ENCODE measurements around the gene S1PR2.
"Not testable (repeated sequence)": the region's sequence is repeated elsewhere in the genome, so short reads cannot be mapped to it uniquely, and the experiment has no call there.

The S1PR2 gene

GRCh38 chr19:10226021-10226375 is 5.1 kb downstream of the S1PR2 start:
- no peak for DNase-seq (ENCODE audit: low spot score)

DNA sequence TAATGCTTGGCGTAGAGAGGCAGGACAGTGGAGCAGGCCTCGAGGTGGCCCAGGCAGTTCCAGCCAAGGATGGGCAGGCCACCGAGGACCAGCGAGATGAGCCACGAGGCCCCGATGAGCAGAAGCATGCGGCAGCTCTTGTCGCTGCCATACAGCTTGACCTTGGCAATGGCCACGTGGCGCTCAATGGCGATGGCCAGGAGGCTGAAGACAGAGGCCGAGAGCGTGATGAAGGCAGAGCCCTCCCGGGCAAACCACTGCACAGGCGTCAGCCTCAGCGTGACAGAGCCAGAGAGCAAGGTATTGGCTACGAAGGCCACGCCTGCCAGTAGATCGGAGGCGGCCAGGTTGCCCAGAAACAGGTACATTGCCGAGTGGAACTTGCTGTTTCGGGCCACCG is 6.8 kb downstream of the S1PR2 start:
- no peak for DNase-seq (ENCODE audit: low spot score)

DNA sequence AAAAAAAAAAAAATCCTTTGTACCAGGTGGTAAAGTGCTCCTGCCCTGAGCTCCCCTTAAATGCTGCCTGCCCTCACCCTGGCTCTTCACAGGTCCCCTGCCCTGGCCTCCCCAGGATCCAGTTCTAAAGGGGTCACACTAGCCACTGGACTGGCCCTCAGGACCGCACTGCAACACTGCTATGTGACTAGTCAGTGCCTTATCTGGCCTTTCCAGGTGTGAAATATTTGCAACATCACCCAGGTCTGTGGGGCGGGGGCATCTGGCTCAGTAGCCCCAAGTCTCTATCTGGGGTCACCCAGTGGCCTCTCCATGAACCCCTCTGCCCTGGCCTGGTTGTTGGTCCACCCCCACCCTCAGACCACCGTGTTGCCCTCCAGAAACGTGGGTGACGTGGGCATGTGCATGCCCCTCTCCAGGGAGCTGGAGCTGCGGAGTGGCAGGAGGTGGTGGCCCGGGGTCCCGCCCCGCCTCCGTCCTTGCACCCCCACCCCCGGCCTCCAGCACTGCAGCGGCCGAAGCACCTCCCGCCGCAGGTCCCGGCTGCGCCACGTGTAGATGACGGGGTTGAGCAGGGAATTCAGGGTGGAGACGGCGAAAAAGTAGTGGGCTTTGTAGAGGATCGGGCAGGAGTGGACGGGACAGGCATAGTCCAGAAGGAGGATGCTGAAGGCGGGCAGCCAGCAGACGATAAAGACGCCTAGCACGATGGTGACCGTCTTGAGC is 7.5 kb downstream of the S1PR2 start:
- DNase-seq (ENCODE audit: low spot score), result no peak

- DNase-seq (ENCODE audit: low spot score), result no peak
These were observed 8.8 kb downstream of the S1PR2 start for GRCh38 chr19:10222201-10222890.

GRCh38 chr19:10220695-10221094 is 10.4 kb downstream of the S1PR2 start:
- no peak for DNase-seq (ENCODE audit: low spot score)

DNA sequence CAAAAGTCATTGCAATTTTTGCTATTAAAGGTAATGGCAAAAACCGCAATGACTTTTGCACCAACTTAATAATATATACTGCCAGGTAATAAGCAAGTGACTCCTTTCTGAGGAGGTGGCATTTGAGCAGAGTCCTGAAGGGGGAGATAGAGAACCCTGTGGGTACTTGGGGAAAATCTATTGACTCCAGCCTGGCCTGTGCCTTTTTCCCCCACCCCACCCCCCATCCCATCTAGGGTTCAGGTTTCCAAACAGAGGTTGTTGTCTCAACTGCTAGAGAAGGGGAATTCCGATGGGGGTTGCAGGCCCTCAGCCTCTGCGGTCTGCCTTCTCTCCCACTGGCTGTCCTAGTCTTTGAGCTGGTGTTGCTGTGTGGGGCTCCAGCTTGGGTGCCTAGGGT is 11.5 kb downstream of the S1PR2 start:
- no peak for DNase-seq (ENCODE audit: low spot score)

GRCh38 chr19:10217085-10217484 is 14.0 kb downstream of the S1PR2 start:
- DNase-seq (ENCODE audit: low spot score), result no peak

GRCh38 chr19:10214784-10215183 is 16.3 kb downstream of the S1PR2 start:
- DNase-seq (ENCODE audit: low spot score), result no peak

- no peak for DNase-seq (ENCODE audit: low spot score)
These were observed 19.4 kb downstream of the S1PR2 start for GRCh38 chr19:10211691-10212090.

GRCh38 chr19:10211061-10211460 is 20.1 kb downstream of the S1PR2 start:
- DNase-seq (ENCODE audit: low spot score), result no peak

DNA sequence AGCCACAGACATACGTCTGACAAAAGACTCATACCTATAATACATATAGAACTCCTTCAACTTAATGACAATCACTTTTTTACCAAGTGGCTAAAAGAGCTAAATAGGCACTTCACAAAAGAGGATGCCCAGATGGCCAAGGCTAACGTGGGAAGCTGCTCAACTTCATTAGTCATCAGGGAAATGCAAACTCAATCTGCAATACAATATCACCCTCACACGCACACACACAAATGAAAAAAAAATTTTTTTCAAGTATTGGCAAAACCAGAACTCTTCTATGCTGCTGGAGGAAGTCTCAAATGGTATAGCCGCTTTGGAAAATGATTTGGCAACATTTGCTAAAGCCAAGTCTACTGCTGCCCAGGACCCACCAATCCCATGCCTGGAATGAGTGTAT is 21.8 kb downstream of the S1PR2 start:
- DNase-seq (ENCODE audit: low spot score), result no peak

- no peak for DNase-seq (ENCODE audit: low spot score)
These were observed 24.1 kb downstream of the S1PR2 start for GRCh38 chr19:10207026-10207425.

DNA sequence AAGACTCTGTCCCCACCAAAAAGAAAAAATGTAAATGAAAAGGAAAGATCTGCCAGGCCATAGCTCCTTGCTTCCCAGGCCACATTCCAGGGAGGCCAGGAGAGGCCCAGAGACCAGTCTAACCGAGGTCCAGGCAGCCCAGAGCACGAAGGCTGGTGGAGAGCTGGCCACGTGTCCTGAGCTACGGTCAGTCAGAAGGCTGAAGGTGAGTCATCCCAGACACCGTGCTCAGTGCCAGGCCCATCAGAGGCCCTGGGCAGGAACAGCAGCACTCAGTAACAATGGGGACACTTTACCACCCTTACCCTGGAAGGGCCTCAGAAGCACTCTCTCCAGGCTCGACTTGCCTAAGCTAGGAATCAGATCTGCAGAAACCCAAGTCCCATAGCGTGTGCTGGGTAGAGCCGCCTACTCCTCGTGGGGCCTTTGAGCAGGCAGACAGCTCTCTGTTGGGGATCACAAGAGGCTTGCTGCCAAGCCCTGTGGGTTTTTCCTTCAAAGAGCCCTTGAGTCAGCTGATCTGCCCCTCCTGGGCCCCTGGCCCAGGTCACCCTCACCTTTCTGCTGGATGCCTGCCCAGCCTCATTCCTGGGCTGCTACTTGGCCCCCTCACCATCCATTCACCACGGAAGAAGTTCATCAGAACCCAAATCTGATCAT is 24.8 kb downstream of the S1PR2 start:
- no peak for DNase-seq (ENCODE audit: low spot score)

- no peak for DNase-seq (ENCODE audit: low spot score)
These were observed 25.5 kb downstream of the S1PR2 start for GRCh38 chr19:10205636-10206035.

DNA sequence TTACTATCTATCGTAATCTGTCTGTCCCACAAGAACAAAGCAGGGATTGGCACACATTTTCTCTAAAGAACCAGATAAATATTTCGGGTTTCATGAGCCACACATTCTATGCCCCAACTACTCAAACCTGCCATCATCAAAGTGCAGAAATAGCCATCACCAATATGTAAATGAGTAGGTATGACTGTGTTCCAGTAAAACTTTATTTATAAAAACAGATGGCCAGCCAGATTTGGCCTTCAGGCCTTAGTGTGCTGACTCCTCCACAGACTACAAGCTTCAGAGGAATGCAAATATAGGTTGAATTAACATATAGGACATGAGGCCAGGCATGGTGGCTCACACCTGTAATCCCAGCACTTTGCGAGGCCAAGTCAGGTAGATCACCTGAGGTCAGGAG is 27.4 kb downstream of the S1PR2 start:
- DNase-seq (ENCODE audit: low spot score), result no peak

- DNase-seq (ENCODE audit: low spot score), result no peak
These were observed 30.0 kb downstream of the S1PR2 start for GRCh38 chr19:10201176-10201575.

- not testable (repeated sequence) for DNase-seq (ENCODE audit: low spot score)
These were observed 31.0 kb downstream of the S1PR2 start for GRCh38 chr19:10200101-10200500.

DNA sequence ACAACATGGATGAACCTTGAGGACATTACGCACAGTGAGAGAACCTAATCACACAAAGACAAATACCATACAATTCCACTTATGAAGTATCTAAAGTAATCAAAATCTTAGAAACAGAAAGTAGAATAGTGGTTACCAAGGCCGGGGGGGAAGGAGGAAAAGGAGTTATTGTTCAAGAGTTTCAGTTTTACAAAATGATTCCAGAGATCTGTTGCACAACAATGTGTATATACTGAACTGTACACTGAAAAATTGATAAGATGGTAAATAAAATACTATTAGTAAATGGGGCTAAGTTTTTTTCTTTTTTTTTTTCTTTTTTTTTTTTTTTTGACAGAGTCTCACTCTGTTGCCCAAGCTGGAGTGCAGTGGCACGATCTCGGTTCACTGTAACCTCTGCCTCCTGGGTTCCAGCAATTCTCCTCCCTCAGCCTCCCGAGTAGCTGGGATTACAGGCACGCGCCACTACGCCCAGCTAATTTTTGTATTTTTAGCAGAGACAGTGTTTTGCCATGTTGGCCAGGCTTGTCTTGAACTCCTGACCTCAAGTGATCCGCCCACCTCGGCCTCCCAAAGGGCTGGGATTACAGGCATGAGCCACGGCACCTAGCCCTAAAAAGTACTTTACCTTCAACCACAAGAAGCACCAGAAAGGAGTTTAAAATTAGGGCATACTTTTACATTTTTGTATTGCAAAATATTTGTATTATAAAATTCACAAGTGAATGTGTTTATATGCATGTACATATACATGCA is 32.1 kb downstream of the S1PR2 start:
- not testable (repeated sequence) for DNase-seq (ENCODE audit: low spot score)

DNA sequence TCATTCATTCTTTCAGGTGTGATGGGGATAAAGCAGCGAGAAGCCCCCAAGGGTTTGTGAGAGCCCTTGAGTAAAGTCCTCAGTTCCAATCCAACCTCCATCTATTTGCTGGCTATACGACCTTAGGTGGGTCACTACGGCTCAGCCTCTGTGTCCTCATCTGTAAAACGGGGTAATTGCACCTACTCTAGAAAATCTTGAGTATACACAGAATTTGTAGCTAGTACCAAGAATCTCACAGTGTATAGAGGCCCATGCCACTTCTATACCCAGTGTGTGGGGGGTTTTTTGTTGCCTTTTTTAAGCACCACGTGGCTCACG is 36.0 kb downstream of the S1PR2 start:
- no peak for DNase-seq (ENCODE audit: low spot score)

DNA sequence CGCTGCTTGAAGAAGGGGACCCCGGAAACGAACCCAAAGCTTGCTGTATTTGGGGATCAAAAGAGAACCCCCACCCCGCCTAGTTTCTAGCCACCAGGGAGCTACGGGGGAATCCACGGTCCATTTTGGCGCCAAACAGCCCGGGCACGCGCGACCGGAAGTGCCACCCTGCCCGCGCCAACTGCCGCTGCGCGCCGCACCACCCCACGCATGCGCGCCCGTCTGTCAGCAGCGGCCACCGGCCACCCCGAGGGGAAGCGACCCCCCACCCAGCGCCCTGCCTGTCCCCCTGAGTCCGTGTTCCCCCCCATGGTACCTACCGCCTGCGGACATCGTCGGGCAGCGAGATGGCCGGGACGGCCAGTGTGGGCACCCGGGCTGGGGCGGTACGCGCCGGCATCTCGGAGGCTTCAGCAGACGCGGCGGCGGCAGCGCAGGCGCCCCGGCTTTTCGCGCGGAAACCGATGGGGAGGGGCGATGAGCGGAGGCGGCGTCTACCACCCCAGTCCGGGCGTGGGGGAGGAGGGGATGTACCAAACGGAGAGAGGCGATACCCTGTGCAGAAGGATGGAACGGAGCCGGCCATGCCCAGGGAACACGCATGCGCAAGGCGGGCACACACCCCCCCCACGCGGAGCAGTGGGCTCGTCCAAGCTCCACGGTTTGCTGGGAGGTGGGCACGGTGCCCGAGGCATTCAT is 36.5 kb downstream of the S1PR2 start, which contains the start of gene DNMT1:
Gene DNMT1 (minus strand): TSS at position 454 of the 699 bp plus-strand sequence. CDS start 54 bp downstream, at position 400.
- peak; percentile 96 for DNase-seq (ENCODE audit: low spot score)

DNA sequence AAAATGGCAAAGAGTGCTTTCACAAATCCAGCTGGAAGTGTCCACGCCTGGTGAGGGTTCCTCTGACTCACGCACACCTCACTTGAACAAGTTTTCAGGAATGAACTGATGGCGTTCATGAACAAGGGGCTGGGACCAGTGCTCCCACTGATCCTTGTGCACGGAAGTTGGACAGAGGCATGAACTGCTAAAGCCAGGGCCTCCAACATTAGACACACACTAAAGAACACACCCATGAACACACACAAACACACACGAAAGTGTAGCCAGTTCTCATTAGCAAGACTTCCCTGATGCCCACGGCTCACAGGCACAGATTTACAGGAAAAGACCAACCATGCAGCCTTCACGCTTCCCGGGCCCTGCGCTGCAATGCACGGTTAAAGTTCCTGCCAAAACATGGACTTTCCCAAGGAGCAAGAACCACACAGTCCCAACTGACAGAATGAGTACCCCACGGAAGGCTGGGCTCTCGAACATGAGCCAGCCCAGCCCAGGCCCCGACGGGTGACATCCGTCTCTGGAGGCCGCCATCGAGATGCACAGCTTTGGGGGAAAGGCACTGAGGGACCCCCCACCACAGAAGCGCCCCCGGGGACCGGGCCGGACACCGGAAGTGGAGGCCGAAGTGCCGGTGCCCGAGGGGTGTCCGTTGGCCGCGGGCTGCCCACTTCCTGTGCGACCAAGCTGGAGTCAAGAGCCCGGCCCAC is 37.2 kb downstream of the S1PR2 start:
- peak; percentile 7 for DNase-seq (ENCODE audit: low spot score)

All from SK-N-DZ (cell line).